Left hindlimb (tissue), 1 donor: ENCODE measurements around the gene KRTAP10-7.
"Not testable (repeated sequence)": the region's sequence is repeated elsewhere in the genome, so short reads cannot be mapped to it uniquely, and the experiment has no call there.

Experiments used
- DNase-seq: peaks from one replicate; pipeline ENCODE4 v3.0.0-alpha.2; 2018

Gene KRTAP10-7, protein sequence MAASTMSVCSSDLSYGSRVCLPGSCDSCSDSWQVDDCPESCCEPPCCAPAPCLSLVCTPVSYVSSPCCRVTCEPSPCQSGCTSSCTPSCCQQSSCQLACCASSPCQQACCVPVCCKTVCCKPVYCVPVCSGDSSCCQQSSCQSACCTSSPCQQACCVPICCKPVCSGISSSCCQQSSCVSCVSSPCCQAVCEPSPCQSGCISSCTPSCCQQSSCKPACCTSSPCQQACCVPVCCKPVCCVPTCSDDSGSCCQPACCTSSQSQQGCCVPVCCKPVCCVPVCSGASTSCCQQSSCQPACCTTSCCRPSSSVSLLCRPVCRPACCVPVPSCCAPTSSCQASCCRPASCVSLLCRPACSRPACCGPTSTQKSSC

DNA sequence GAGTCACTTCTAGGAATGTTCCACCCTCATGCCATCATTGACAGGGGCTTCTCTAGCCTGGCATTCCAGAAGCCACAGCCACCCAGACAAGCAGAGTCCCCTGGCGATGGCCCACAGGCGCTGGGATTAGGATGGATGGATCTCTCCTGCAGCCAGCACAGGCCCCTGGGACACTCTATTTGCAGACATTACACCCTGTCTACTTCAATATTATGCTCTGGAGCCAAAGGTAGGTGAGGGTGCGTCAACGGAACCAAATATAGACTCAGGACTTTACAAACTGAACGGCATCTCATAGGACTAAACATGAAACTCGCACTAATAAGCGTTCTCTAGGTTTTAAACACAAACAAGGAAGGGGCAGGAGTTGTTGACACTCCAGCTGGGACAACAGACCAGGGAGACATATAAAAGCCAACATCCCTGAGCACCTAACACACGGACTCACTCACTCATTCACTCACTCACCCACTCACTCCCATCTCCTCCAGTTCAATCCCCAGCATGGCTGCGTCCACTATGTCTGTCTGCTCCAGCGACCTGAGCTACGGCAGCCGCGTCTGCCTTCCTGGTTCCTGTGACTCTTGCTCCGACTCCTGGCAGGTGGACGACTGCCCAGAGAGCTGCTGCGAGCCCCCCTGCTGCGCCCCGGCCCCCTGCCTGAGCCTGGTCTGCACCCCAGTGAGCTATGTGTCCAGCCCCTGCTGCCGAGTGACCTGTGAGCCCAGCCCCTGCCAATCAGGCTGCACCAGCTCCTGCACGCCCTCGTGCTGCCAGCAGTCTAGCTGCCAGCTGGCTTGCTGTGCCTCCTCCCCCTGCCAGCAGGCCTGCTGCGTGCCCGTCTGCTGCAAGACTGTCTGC, at the start of gene KRTAP10-7:
Gene KRTAP10-7, plus strand, starts transcription at position 480 of the 861 bp plus-strand sequence. Its CDS starts 25 bp downstream, at position 505.
- not testable (repeated sequence) for DNase-seq

DNA sequence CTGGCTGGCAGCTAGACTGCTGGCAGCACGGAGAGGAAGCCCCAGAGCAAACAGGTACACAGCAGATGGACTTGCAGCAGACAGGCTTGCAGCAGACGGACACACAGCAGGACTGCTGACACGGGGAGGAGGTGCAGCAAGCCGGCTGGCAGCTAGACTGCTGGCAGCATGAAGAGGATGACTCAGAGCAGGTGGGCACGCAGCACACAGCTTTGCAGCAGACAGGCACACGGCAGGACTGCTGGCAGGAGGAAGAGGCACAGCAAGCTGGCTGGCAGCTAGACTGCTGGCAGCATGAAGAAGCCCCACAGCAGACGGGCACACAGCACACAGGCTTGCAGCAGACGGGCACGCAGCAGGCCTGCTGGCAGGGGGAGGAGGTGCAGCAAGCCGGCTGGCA, 49.6 kb upstream of the KRTAP10-7 start:
- DNase-seq = no peak

DNA sequence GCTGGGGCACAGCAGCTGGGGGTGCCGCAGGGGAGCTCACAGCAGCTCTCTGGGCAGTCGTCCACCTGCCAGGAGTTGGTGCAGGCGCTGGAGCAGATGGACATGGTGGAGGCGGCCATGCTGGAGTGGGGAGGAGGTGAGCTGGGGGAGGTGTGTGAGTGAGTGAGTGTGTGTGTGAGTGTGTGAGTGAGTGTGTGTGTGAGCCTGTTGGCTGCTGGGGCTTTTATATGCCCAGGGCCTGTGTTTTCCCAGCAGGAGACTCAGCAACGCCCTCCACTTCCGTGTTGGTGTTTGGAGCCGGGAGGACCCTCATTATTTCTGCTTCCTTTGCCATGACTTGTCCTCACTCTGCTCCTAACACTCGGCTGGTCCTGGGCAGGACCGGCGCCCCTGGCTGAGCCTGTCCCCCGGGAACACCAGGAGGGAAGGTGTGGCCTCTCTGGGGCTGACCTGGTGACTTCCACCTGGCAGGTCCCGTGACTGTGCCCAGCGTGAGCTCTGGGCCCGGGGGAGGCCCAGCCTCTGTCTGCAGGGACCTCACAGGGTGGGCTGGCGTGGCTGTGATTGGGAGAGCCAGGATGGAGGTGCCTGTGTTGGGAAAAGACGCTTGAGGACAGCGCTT, 48.9 kb upstream of the KRTAP10-7 start, which contains the start of gene KRTAP10-2:
Gene KRTAP10-2, minus strand, starts transcription at position 166 of the 622 bp plus-strand sequence. Its CDS starts 47 bp downstream, at position 119.
- DNase-seq = no peak

DNA sequence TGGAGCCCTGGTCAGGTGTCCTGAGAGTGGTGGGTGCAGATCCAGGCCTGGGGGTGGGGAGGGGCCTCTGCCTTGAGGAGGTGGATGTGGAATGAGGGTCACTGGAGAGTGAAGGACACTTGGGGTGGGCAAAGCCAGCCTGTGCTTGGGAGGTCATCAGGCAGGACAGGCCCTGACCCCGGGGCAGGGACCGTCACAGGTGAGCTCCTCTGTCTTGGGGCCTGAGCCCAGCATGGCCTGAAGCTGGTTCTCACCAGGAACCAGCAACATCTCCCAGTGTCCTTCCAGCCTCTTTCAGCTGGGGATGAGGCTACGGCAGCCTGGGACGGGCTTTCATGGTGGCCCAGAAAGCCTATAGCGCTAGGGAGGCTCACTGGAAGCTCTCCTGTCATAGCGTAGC, 48.3 kb upstream of the KRTAP10-7 start:
- no peak for DNase-seq

DNA sequence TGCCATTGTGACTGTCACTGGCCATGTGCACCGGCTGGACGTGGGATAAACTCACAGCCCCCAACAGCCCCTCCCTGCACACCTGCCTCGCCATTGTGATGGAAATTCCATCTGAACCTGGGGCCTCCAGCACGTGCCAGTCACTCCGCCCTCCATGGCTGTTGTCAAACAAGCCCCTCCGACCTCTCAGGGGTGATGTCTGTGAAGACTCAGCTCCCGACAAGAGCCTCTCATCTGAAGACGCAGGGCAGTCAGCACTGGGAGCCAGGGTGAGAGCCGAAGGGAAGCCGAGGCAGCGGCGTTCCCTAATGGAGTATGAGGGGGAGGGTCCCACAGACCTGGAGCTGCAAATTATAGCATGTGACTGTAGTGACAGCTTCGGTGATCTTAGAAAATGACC, 47.7 kb upstream of the KRTAP10-7 start:
- DNase-seq = no peak

DNA sequence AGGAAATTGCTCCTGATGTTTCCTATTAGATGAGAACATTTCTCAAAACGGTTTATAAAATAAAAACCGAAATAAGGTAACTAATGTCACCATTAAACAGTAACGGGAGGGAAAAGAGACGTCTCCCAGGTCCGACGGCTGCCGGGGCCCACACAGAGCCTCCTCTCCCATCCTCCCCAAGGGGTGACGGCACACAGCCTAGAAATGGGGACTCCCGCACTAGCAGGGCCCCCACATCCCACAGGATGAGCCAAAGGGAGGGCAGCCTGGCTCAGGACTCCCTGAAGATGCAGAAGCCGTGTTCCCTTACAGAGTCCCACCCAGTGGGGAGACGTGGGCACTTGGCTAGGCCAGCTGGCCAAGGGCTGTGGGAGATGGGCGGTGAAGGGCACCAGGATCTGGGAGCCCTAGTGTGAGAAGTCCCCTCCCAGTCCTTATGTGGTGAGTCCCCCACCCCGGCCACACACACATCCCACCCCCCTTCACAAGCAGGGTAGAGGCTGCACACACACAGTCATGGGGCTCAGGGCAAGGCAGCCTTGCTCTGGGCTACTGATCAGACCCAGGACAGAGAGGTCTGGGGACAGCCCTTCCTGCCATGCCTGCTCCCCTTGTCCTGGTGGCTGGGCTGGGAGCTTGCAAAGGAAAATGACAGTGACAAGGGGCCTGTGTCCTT, 45.1 kb upstream of the KRTAP10-7 start:
- no peak for DNase-seq

DNA sequence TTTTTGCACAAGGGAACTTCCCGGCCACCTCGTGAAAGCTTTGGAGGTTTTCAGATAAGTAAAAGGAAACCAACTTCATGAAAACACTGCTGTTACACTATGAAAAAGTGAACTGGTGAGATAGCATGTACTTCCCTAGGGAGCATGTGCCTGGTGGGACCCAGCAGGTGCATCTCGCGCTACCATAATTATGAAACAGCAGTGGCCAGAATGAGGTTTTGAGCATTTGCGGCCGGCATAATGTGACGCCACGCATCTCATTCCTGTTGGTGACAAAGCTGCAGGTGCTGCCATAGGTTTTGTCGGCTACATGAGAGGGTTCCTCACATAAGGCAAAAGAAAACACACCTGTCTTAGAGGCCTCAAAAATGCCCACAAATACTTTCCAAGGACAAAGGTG, 43.5 kb upstream of the KRTAP10-7 start:
- no peak for DNase-seq

DNA sequence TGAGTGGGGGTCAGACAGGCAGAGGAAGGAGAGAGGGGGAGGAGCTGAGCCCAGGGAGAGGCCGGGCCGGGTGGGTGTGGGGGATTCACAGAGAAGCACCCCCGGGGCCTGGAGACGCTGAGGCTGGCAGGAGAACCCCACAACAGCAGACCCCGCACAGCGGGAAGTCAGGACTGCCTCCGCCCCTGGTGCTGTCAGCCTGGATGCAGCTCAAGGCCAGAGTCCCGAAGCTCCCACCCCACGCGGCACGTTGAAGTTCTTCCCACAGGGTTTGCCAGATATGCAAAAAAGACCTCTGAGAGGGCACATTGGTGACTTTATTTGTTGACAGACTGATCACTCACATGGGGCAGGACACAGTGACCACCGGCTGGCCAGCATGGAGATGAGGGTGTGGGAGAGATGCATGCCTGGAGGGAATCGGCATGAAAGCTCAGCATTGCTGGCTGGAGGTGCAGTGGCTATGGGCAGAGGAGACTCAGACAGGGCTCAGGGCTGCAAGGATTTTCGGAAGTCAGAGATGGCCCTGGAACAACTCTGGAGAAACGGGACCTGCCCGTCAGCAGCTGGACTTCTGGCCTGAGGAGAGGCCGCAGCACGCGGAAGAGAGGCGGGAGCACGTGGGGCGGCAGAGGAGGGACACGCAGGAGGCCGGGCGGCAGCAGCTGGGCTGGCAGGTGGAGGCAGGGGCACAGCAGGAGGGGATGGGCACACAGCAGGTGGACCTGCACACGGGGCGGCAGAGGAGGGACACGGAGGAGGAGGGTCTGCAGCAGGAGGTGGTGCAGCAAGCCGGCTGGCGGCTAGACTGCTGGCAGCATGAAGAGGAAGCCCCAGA, 42.7 kb upstream of the KRTAP10-7 start:
- DNase-seq = no peak

DNA sequence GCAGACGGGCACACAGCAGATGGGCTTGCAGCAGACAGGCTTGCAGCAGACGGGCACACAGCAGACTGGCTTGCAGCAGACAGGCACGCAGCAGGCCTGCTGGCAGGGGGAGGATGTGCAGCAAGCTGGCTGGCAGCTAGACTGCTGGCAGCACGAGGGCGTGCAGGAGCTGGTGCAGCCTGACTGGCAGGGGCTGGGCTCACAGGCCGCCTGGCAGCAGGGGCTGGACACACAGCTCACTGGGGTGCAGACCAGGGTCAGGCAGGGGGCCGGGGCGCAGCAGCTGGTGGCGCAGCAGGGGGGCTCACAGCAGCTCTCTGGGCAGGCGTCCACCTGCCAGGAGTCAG, 42.1 kb upstream of the KRTAP10-7 start:
- not testable (repeated sequence) for DNase-seq

DNA sequence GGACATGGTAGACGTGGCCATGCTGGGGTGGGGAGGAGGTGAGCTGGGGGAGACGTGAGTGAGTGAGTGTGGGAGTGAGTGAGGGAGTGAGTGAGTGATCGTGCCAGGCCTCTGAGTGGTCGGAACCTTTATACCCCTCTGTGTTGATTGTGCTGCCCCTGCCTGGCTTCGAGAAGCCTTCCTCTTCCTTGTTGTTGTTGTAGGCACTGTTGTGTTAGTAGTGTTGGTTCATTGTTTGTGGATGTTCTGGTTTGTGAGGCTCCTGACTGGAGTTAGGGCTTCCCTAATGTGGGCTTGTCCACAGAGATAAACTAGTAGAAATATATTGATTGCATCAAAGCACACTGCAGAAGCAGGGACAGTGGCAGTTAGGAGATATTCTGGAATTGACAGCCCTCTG, 41.7 kb upstream of the KRTAP10-7 start, which contains the start of gene KRTAP10-3:
Gene KRTAP10-3, minus strand, starts transcription at position 101 of the 400 bp plus-strand sequence. Its CDS starts 80 bp downstream, at position 21.
- DNase-seq = no peak

DNA sequence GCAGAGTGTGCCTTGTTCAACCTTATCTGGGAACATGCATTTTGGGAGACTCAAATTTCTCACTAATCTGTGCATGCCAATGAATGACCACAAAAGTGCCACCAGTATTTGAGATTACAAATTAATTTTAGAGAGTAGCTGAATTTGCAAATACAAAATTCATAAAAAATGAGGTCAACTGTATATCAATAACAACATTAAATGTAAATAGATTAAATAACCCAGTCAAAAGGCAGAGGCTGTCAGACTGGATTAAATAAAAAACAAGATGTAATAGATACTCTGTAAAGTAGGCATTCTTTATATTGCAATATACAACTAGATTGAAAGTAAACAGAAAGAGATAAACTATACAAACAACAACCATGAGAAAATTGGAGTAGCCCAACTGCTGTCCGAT, 36.3 kb upstream of the KRTAP10-7 start:
- DNase-seq = no peak

DNA sequence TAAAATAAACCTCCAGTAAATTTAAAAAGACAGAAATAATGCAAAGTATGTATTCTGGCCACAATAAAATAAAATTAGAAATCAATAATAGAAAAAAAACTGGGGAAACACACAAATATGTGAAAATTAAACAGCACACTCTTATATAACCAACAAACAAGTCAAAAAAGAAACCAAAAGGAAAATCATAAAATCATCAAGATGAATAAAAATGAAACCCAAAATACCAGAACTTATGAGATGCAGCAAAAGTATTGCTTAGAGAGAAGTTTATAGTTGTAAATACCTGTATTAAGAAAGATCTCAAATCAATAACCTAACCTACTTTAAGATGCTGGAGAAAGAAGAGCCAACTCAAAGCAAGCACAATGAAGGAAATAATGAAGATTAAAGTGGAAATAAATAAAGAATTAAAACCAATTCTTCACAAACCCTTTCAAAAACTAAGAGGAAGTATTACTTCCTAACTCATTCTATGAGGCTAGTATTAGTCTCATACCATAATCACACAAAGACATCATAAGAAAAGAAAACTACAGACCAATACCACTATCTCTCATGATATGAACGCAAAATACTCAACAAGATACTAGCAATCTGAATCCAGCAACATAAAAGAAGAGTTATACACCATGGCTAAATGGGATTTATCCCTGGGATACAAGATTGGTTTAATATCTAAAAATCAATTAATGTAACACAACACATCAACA, 35.4 kb upstream of the KRTAP10-7 start:
- DNase-seq = no peak

DNA sequence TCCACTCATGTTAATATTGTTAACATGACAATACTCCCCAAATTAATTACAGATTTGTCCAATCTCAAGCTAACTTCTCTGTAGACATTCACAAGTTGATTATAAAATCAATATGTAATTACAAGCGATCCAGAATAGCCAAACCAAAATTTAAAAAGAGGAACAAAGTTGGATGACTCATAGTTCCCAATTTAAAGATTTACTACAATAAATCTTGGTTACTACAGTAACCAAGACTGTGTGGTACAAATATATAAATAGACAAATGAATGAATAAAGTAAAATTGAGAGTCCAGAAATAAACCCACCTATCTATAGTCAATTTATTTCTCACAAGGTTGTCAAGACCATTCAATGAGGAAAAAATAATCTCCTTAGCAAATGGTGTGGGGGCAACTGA, 34.0 kb upstream of the KRTAP10-7 start:
- no peak for DNase-seq

DNA sequence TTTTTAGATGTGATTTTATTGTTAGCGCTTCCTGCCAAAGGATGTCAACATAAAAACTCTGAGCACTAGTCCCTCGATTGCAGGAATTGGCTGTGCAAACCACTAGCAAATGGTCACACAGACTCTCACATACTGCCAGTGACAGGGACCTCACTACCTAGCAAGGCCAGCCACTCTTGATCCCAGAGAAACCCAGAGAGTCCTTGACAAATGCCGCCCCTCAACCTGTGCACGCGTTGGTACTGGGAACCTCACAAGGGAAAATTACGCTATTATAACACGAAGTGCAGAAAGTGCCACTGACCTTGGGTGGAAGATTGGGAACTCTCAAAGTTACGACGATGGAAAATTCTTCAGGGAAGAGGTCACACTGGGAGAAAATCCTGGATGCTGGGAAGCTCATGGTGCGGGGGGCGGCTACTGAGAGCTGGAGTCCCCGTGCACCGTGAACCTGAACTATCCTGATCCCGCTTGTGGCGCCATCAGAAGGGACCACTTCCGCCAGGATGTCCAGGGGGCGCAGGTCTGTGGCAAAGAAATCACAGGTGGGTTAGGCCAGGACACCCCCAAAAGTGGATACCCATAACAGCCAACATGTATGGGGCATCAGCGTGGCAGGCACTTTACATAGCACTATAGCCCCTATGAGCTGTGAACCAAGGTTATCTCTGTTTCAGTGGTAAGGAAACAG, 32.8 kb upstream of the KRTAP10-7 start:
- no peak for DNase-seq

DNA sequence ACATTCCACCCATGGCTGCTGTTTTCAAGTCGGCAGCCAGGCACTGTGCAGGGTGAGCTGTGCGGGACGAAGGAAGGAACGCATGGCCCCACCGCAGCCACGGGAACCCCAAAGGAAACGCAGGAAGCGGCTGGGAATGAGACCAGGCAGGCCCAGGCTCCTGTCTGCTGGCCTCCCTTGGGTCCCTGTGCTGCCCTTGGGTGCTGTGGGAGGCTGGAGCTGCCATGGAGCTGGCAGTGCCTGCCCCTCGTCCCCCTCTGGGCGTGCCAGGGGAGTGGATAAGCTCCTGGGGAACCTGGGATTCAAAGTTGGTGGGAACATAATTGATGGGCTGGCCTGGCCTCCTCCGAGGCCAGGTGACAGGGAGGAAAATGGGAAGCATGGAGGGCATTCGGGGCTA, 32.1 kb upstream of the KRTAP10-7 start:
- DNase-seq = no peak

DNA sequence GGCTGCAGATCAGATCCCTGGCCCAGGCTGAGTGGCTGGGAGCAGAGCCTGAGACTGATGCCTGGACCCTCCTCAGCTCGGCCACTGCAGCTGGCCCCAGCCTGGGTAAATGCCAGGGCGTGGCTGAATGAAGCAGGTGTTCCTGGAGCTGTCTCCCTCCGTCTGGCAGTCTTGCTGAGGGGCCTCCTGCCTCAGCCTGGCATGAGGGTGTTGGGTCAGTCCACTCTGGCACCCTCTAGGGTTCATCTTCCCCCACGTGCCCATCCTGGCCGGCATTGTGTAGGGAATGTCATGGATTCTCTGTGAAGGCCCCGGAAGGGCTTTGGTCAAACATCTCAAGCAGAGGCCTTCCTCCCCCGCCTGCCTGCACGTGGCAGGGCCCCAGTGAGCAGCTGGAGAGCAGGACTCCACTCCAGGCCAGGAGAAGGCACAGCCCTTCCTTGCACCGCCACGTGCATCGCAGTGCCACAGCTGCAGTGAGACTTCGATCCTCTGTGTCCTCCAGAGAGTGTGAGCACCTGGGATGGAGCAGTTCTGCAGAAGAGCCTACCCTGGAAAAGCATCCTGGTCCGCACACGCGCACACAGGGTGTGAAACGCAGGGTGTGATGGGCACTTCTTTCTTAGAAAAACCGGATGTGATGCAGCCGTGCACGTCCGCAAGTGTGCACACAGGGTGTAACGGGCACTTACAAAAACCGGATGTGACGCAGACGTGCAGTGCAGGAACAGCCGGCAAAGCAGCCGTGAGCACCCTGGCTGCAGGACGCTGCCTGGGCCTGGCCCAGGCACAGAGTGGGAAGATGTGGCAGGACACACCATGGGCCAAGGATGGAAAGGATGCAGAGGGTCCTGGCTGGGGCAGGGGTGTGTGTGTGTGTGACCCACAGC, 31.5 kb upstream of the KRTAP10-7 start:
- DNase-seq = no peak

DNA sequence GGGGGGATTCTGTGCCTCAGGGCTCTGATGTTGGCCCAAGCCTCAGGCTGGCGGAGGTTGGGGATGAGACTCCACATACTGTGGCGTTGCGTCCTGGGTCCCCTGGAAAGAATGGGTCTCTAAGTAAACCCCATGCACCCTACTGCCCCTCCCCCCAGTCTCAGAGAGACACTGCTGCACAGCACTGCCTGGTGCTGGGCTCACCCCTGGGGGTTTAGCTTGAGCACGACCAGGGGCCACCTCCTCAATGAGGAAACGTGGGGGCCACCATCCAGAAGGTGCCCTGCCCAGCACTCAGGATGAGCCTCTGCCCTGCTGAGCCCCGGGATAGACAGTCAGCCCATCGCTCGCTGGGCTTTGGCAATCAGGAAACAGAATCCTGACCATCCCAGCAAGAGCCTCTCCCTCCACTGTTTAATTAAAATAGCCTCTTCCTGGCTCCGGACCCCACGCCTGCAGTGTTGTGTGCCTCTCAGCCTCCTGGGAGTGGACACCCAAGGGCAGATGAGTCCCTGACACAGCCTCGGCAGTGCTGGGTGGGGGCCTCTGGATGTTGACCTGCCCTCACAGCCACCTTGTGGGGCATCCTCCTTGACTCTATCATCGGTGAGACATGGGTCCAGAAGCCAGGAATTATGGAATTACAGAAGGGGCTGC, 30.4 kb upstream of the KRTAP10-7 start:
- no peak for DNase-seq

DNA sequence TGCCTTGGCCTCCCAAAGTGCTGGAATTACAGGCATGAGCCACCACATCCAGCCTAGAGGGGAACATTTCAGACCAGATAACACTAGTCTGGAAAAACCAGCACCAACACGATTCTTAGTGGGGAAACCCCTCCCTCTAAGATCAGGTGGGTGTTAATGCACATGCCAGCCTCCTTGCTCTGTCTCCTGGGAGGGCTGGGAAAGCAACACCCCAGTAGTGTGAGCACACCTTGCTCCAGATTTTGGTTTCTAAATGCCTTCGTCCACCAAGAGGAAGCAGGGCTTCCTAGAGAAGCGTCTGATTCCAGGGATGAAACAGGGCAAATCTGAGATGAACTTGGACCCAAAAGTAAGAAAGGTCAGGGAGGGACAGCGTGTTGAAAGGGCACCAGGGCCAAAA, 29.1 kb upstream of the KRTAP10-7 start:
- DNase-seq = no peak
